ENCODE data around the gene KIFC3. TPM values are rescaled to one million over a fixed set of nuclear protein-coding genes. Genes with fewer than 3 reads are reported as not detected.

The KIFC3 gene
- total and polyA plus RNA-seq, 2 of the 13 experiments (the other 11 are each of a cell fraction or from before 2014, with no cell fraction given), result 42.1 to 45.3 TPM

DNA sequence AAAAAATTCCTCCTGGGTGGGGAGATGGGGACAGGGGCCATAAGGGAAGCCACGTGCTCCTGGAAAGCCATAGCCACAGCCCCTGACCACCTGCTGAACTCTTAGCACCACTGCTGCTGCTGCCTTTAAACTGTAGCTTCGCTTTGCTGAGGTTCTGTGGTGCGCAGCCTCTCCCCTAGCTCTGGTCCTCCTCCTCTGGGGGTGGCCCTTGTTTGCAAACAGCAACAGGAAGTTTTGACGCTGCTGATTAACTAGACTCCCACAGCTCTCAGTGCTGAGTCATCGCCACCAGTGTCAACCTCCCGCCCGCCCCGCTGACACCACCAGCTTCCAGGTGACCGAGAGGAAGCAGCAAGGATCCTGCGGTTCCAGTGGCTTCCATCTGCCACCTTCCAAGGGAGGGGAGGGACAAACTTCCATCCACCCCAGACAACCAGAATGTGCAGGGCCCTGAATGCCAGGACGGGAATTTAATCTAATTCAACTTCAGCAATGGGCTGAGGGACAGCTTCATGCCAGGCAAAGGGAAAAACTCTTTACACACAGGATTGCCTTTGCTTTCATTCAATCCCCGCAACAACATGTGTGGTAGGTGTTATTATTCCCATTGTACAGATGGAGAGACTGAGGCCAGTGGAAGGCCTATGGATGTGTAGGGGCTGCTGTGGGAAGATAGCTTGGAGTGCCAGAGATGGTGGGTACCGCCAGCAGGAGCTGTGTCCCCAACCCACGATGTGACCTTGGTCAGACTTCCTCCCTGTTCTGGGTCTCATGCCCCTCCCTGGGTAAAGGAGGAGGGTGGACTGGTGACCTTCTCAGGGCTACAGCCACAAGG is 8.1 kb upstream of the KIFC3 start (continued):
- TF ChIP-seq ZNF556 (CRISPR knock-in tag; IDR thresholded peaks at IDR 0.05; ENCODE audit: borderline replicate concordance) (peak; percentile 90; the same call in 1 of the 2 replicates), SMAD1 (CRISPR knock-in tag; IDR thresholded peaks at IDR 0.05; ENCODE audit: borderline replicate concordance, low read depth) (no peak), REXO4 (CRISPR knock-in tag; IDR thresholded peaks at IDR 0.05; ENCODE audit: borderline replicate concordance) (no peak), MAFK (conservative IDR thresholded peaks at IDR 0.05 in 1 of 2, IDR thresholded peaks at IDR 0.05 in 1 of 2; ENCODE audit: low read length in 2 of 2) (peak; percentile 94 to 99), ZBTB2 (CRISPR knock-in tag; IDR thresholded peaks at IDR 0.05; ENCODE audit: low read depth) (no peak), MBD4 (IDR thresholded peaks at IDR 0.05; ENCODE audit: borderline replicate concordance, low read length) (no peak), ZNF251 (CRISPR knock-in tag; IDR thresholded peaks at IDR 0.05) (no peak), JUNB (CRISPR knock-in tag; IDR thresholded peaks at IDR 0.05; ENCODE audit: borderline replicate concordance) (peak; percentile 94; the same call in 1 of the 2 replicates), TAF15 (IDR thresholded peaks at IDR 0.05; ENCODE audit: low read depth, low read length, poor library complexity, severe bottlenecking) (no peak), EED (CRISPR knock-in tag; IDR thresholded peaks at IDR 0.05) (peak; percentile 42; the same call in 1 of the 2 replicates), NFRKB (IDR thresholded peaks at IDR 0.05) (no peak), JUN (CRISPR knock-in tag; IDR thresholded peaks at IDR 0.05) (peak; percentile 94), ATAD3A (CRISPR knock-in tag; IDR thresholded peaks at IDR 0.05) (no peak), ZFP36L2 (CRISPR knock-in tag; IDR thresholded peaks at IDR 0.05) (no peak), ZNF335 (CRISPR knock-in tag; IDR thresholded peaks at IDR 0.05) (peak; percentile 51; the same call in 1 of the 2 replicates), MYNN (CRISPR knock-in tag; IDR thresholded peaks at IDR 0.05; ENCODE audit: low read depth) (0 out of 2 replicates have a peak, but pooled peaks have one; percentile 23), ZMYM4 (CRISPR knock-in tag; IDR thresholded peaks at IDR 0.05) (peak; percentile 68; the same call in 1 of the 2 replicates), ZFP36 (IDR thresholded peaks at IDR 0.05; ENCODE audit: borderline replicate concordance, low read depth, low read length, partially characterized antibody) (no peak)
- TF ChIP-seq, protein P1, sequence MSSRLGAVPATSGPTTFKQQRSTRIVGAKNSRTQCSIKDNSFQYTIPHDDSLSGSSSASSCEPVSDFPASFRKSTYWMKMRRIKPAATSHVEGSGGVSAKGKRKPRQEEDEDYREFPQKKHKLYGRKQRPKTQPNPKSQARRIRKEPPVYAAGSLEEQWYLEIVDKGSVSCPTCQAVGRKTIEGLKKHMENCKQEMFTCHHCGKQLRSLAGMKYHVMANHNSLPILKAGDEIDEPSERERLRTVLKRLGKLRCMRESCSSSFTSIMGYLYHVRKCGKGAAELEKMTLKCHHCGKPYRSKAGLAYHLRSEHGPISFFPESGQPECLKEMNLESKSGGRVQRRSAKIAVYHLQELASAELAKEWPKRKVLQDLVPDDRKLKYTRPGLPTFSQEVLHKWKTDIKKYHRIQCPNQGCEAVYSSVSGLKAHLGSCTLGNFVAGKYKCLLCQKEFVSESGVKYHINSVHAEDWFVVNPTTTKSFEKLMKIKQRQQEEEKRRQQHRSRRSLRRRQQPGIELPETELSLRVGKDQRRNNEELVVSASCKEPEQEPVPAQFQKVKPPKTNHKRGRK (CRISPR knock-in tag; IDR thresholded peaks at IDR 0.05), result no peak
- TF ChIP-seq, protein P2, sequence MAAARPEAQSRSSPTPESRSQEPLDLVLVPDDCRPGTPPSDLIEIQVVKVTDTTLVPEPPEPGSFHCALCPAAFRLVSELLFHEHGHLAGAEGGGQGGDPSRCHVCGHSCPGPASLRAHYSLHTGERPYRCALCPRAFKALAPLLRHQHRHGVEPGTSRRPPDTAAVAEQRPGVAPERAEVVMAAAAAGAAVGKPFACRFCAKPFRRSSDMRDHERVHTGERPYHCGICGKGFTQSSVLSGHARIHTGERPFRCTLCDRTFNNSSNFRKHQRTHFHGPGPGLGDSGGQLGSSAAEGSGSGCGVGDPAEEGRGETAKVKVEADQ (CRISPR knock-in tag; IDR thresholded peaks at IDR 0.05; ENCODE audit: borderline replicate concordance), result no peak
- TF ChIP-seq, protein P3, sequence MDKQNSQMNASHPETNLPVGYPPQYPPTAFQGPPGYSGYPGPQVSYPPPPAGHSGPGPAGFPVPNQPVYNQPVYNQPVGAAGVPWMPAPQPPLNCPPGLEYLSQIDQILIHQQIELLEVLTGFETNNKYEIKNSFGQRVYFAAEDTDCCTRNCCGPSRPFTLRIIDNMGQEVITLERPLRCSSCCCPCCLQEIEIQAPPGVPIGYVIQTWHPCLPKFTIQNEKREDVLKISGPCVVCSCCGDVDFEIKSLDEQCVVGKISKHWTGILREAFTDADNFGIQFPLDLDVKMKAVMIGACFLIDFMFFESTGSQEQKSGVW (CRISPR knock-in tag; IDR thresholded peaks at IDR 0.05; ENCODE audit: borderline replicate concordance), result no peak
- TF ChIP-seq, protein P4, sequence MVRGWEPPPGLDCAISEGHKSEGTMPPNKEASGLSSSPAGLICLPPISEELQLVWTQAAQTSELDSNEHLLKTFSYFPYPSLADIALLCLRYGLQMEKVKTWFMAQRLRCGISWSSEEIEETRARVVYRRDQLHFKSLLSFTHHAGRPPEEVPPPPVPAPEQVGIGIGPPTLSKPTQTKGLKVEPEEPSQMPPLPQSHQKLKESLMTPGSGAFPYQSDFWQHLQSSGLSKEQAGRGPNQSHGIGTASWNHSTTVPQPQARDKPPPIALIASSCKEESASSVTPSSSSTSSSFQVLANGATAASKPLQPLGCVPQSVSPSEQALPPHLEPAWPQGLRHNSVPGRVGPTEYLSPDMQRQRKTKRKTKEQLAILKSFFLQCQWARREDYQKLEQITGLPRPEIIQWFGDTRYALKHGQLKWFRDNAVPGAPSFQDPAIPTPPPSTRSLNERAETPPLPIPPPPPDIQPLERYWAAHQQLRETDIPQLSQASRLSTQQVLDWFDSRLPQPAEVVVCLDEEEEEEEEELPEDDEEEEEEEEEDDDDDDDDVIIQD (CRISPR knock-in tag; IDR thresholded peaks at IDR 0.05; ENCODE audit: low read depth), result peak; percentile 70; the same call in 1 of the 2 replicates

Measured in HepG2 (cell line).